K562 treated with DMSO at 1 percent for 4 hours (cell line): Measurements from ENCODE around the gene SURF6. TPM values are rescaled to one million over a fixed set of nuclear protein-coding genes. Genes with fewer than 3 reads are reported as not detected.

Experiments used
- total RNA-seq: library from RNA; unstranded; fragments of 300-600 nt; gene quantifications from 2 replicates; pipeline ENCODE4 v1.2.3, GENCODE V29; 2022; ENCODE audit not compliant: insufficient read depth

SURF6 gene
- total RNA-seq: 14.3 and 14.4 TPM in 2 replicates

GRCh38 chr9:133335924-133336811 lies at the start of gene SURF6:
Gene SURF6, minus strand, starts transcription at chr9:133336188. Its CDS starts 56 bp downstream, at chr9:133336132.

GRCh38 chr9:133375724-133376654 lies 40.0 kb upstream of the SURF6 start, which contains the start of the genes STKLD1 and SURF4:
Gene STKLD1, plus strand, starts transcription at chr9:133376366. Its CDS starts 108 bp downstream, at chr9:133376474.
Gene SURF4, minus strand, starts transcription at chr9:133376060. Its CDS starts 91 bp downstream, at chr9:133375969.

DNA sequence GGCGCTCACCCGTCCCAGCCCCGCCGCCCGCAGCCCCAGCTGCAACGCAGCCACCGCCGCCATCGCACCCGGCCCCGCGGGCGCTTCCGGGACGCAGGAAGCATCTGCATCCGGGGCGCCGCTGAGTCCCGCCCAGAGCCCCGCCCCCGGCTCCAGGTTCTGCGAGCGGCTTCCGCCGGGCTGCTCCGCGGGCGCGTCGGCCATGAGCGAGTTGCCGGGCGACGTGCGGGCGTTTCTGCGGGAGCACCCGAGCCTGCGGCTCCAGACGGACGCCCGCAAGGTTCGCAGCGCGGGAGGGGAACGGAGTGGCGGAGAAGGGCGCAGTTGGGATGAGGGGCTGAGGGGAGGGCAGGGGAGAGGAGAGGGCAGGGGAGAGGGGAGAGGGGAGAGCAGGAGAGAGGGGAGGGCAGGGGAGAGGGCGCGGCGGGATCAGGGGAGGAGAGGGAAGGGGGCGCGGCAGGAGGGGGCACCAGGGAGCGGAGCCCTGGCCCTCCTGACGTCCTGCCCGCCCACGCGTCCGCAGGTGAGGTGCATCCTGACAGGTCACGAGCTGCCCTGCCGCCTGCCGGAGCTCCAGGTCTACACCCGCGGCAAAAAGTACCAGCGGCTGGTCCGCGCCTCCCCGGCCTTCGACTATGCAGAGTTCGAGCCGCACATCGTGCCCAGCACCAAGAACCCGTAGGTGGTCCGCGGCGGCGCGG lies 20.6 kb upstream of the SURF6 start, which contains the start of the genes SURF1 and SURF2:
SURF1 (minus strand) TSS at position 97 of the 701 bp plus-strand sequence; CDS start at position 63, 34 bp downstream.
SURF2 (plus strand) TSS at position 160 of the 701 bp plus-strand sequence; CDS start at position 203, 43 bp downstream.

GRCh38 chr9:133347985-133348717 lies 12.2 kb upstream of the SURF6 start, which contains the start of the genes MED22 and RPL7A:
Gene MED22, minus strand, starts transcription at chr9:133348131. Its CDS starts 1,469 bp downstream, at chr9:133346662.
Gene RPL7A, plus strand, starts transcription at chr9:133348218. Its CDS starts 26 bp downstream, at chr9:133348244.

Other genes with a start within 250 kb of the SURF6 start
- 23.3 and 30.9 TPM in 2 replicates for gene RALGDS, start 214.9 kb downstream of the SURF6 start, total RNA-seq
- 20.5 and 26.7 TPM in 2 replicates for gene GBGT1, start 172.3 kb downstream of the SURF6 start, total RNA-seq
- gene OBP2B, start 126.9 kb downstream of the SURF6 start, total RNA-seq: not detected in 2 replicates
- gene ABO, start 61.0 kb downstream of the SURF6 start, total RNA-seq: 7.3 and 10.5 TPM in 2 replicates
- gene MED22, start 11.9 kb upstream of the SURF6 start, total RNA-seq: 13.5 and 17.6 TPM in 2 replicates
- 6,168 and 6,240 TPM in 2 replicates for gene RPL7A, start 12.0 kb upstream of the SURF6 start, total RNA-seq
- 33.0 and 52.8 TPM in 2 replicates for gene SURF1, start 20.3 kb upstream of the SURF6 start, total RNA-seq
- gene SURF2, start 20.4 kb upstream of the SURF6 start, total RNA-seq: 45.7 and 49.1 TPM in 2 replicates
- gene SURF4, start 39.9 kb upstream of the SURF6 start, total RNA-seq: 187 and 219 TPM in 2 replicates
- gene STKLD1, start 40.2 kb upstream of the SURF6 start, total RNA-seq: 1.4 TPM in 1 of 2 replicates, not detected in the other
- gene REXO4, start 81.8 kb upstream of the SURF6 start, total RNA-seq: 22.5 and 25.7 TPM in 2 replicates
- gene ADAMTS13, start 86.2 kb upstream of the SURF6 start, total RNA-seq: 0.27 and 0.28 TPM in 2 replicates
- 6.7 and 7.5 TPM in 2 replicates for gene CACFD1, start 123.8 kb upstream of the SURF6 start, total RNA-seq
- not detected in 2 replicates for gene SLC2A6, start 142.9 kb upstream of the SURF6 start, total RNA-seq
- not detected in 2 replicates for gene MYMK, start 188.8 kb upstream of the SURF6 start, total RNA-seq
- not detected in 2 replicates for gene ADAMTSL2, start 198.5 kb upstream of the SURF6 start, total RNA-seq